Stimulated activated CD4-positive, alpha-beta T cell treated with anti-CD3 and anti-CD28 coated beads, Interleukin-2, amount 100 ng/mL, for 24 hours (primary cell): ENCODE data around the gene ARMH4.

Experiments used
- DNase-seq, 2 donors: peaks; one replicate each; pipeline ENCODE4 v3.0.0-alpha.2; 2020

ARMH4 gene

DNA sequence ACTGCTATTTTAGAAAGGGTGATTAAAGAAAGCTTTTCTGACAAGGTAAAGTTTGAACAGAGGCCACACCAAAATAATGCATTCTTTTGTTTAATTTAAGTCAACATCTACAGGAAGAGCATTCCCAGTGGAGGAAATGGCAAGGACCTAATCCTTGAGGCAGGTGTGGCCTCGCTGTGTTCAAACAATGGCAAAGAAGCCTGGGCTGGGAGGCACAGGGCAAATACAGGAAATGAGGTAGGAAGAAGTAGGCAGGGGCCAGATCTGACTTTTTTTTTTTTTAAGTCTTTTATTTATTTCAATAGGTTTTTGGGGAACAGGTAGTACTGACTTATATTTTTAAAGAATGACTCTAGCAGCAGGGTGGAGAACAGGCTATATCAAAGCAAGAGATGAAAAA, 53.5 kb downstream of the ARMH4 start:
- DNase-seq = no peak

DNA sequence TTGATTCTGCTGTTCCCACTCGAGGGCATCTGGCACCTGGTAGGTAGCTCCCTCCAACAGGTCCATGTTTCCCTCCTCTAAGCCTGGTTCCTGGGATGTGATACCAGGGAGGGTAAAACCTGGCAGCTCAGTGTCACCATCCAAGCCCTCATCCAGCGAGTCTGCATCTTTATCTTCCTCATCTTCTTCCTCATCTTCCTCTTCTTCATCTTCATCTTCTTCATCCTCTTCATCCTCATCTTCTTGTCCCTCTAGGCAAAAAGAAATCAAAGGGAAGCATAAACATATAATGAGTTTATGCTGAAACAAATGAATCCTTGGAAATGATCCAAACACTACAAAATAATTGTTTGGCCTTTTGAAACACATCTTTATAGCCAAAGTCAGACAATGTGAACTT, 55.3 kb downstream of the ARMH4 start:
- DNase-seq = no peak

DNA sequence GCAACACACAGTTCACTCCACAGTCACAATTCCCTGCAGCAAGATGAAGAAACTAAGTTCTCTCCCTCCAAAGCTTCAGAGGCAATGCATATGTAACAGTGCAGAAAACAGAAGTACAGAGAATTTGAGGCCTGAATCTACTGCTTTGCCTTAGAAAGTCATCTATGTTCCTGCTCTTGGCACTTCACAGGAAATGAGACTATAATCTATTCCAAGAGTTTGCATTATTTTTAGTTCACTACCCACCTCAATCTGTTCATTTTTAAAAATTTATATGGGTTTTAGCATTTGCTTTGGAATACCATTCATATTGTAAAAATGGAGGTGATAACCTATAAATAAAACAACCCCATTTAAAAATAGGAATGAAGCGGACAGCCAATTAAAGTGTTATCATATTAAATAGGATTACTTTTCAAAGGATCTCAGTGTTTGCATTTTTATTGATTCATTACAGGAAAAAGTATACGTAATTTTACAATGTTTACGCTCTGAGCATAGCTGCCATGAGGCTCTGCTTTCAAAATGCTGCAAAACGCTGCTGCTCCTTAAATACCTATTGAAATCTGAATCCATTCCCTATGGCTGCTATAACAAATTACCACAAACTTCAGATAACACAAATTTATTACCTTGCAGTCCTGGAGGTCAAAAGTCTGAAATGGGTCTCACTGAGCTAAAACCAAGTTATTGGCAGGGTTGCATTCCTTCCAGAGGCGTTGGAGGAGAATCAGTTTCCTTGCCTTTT, 60.0 kb downstream of the ARMH4 start:
- DNase-seq = no peak

DNA sequence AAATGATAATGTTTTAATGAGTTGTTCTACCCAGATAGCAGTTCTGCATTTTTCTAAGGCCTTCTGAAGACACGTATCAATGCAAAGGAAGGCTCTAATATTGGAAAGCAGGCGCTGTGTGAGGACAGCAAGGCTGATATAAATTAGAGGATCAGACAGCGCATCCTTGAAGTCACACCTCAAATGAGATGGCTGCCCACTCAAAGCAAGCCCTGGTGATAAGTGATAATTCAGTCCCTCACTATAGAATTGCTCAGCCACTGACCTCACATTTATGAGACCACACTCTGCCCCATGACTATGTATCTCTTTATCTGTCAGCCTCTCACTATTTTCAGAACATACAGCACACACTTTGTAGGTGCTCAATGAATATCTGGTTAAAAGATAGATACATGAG, 62.4 kb downstream of the ARMH4 start:
- no peak for DNase-seq

DNA sequence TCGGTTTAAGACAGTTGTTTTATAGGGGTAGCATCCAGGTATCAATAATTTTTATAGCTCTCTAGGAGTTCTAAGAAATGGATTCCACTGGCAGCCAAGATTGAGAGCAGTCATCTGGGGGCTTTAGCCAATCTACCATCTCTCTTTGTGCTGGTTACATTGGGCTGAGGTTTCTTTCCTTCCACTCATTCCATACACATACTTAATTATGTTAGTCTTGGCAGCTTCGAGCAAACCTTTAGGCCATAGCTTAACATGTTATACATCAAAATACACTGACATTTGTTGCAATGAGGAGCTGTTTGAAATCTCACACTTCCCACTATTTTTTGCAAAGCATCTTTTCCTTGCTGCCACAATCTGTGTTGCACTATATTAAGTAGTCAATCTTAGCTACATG, 63.1 kb downstream of the ARMH4 start:
- no peak for DNase-seq

DNA sequence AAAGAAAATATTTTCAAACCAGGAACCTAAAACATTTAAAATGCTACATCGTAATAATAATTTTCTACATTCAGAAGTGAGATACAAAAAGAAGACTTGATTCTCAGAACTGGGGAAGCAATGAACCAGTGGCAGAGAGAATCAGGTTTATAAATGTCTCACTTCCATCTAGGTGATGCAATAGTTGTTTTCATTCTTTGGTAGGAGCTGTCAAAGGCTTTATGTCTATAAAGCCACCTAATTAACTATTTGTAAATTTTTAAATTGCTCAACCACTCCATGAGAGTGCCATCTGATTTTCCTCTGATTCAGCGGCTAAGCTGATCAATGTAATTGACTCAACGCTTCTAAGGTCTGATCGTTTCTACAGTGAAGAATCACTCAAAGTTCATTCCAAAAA, 66.1 kb downstream of the ARMH4 start:
- no peak for DNase-seq

DNA sequence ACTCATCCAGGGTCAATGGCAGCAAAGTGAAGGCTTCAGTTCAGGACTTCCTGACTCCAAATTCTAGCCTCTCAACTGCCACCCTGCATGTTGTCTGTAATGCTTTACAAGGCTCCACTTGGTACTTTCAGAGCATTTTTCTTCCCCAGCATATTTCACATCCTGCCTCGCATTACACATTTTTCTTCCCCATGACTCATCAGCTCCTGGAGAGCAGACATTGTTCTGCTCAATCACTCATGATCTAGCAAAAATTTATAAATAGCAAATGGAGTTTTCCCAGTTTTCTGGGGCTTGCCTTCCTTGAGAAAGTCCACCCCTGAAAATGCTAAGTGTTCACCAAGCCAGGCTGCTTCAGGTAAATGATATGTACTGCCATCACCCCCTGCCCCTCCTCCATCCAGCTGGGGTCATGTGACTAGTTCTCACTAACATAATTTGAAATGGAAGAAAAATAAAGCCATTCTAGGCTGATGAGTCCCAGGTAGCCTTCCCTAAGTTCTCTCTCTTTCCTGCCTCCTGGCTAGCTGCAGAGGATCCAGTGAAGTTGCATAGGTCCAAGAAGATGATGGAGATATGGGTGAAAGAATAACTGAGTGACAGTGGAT, 69.4 kb downstream of the ARMH4 start:
- DNase-seq = no peak

DNA sequence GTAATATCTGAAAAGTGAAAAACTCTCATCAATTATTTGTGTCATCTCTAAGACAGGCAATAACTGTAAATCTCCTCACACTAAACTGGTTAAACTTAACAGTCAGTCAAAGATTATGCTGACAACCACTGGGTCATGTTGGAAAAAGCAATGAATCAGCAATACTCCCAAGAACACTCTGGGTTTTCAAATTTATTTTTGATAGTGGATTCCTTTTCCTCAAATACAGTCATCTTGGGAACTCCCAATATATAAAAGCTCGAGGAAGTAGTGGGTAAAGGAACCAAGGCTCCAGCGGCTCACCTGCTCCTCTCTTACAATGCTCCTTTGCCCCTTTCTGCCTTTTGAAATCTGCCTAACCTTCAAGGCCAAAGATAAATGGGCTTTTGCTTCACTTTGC, 70.0 kb downstream of the ARMH4 start:
- DNase-seq = no peak

DNA sequence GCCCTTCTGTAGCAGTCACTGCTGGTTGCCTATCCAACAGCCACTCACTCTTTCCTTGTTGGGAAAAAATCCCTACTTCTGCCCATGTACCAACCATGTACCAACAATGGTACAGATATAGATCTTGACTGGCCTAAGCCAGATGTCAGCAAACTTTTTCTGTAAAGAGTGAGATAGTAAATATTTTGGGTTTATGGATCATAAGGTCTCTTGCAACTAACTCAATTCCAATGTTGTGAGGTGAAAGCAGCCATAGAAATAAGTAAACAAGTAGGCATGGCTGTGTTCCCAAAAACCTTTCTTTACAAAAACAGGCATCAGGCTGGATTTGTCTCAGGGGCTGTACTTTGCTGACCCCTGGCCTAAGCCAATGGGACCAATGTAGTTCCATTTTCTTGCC, 73.5 kb downstream of the ARMH4 start:
- DNase-seq = no peak

DNA sequence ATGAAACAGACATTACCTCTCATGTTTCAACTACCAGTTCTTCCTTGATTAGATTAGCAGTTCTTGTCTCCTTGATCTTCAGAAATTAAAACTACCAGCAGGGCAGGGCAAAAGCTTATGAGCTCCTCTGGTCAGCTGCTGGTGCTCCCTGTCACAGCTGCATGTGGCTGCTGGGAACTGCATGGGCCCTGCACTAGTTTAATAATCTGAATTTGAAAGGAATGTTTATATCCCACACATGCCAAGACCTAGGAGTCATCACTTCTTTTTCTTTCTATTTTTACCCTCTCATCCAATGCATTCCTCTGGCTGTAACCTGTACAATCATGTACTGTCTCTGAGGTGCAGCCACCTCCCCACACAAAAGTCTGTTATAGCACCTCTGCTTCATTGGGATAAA, 73.9 kb downstream of the ARMH4 start:
- no peak for DNase-seq

DNA sequence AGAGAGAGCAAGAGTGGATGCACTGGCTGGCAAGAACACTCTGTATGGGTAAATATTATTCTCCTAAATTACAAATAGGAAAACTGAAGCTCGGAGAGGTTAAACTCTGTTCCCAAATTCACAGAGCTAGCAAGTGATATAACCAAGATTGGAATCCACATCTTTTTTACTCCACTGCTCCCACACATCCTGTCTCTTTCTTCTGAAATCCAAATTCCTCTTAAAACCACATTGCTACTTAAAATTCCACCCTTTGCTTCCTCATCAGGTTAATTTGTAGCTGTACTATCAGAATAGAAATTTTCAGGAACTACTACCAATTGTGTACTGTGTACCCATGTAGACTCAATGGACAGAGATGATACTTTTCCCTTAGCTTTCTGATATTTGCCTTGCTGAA, 74.4 kb downstream of the ARMH4 start:
- DNase-seq = no peak

DNA sequence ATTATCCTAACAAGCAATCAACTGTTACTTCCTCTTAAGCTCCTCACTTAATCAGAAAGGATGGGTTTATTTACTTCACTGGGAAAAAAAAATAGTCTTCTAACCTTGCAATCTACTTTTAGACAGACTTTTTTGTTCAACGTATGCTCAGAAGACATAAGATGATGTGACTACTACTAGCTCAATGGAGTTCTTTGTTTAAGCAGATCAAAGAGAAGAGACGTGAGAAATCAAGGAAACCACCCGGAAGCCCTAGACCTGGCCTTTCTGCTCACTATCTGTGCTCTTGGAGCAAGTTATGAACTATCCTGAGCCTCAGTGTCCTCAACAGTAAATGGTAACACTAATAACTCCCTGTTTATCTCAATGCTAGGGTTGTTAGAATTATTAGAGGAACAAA, 78.5 kb downstream of the ARMH4 start:
- no peak for DNase-seq

DNA sequence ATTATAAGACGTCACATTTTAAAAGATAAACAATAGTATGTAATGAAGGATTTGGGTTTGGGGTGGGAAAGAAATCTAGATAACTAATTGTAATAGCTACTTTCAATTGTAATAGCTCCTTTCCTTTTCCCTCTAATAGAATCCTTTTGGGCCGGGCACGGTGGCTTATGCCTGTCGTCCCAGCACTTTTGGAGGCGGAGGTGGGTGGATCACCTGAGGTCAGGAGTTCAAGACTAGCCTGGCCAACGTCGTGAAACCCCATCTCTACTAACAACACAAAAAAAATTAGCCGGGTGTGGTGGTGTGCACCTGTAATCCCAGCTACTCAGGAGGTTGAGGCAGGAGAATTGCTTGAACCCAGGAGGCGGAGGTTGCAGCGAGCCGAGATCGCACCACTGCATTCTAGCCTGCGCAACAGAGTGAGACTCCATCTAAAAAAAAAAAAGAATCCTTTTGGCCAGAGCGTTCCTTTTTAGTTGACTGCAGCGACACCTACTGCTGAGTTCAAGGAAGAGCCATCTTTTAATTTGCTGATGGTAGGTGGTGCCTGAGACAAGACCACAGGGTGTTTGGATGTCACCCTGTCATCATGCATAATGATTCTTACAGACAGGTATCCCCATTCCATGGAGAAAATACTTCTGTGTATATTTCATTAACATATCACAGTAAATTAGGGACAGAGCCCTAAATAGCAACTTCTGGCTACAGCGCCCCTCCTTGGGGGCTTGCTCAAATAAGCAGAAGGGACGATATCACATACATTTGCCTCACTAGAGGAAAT, 79.5 kb downstream of the ARMH4 start:
- peak; percentile 36 to 42 for DNase-seq

DNA sequence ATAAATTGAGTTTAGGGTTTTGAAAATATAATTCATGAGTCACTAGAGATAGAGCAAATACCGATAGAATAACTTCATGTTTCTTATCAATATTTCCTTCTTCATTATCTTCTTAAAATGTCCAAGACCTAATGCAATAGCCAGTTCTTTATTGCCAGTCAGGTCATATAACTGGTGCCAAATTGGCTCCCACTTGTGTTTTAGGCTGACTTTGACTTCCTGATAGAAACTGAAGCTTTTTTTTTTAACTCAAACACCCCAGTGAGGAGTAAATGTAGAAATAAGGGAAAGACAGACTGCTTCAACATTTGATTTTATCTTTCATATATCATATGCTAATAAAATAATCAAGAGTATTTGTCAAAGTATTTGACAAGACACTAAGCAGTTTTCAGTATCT, 80.7 kb downstream of the ARMH4 start:
- DNase-seq = no peak

DNA sequence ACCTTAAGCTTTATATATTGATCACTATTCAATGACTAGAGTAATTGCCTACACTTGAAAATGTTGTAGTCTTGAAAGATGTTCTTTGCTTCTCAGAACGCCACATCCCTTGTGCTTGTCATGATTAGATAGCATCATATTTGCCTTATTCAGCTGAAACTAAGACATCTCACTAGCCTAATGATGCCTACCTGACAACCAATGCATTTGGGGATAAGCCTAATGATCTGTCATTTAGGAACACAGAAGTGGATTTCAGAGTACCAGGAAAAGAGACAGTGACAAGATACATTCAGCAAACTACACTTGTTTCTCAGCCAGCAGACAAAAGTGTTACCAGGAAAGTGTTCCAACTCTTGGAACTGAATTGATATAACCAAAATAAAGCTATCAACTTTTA, 83.7 kb downstream of the ARMH4 start:
- no peak for DNase-seq

DNA sequence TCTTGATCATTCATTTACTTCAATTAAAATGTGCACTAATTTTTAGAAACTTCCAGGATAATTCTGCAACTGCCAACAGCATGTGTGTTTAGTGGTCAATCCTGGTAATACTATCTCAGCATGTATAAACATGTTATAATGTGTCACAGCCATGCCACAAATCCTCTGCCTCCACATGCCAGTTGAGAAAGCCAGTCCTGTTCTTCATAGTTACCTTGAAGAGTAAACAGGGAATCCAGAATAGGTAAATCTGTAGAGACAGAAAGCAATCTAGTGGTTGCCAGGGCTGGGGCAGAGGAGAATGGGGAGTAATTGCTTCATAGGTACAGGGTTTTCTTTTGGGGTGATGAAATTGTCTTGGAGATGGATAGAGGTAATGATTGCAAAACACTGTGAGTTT, 85.9 kb downstream of the ARMH4 start:
- DNase-seq = no peak

DNA sequence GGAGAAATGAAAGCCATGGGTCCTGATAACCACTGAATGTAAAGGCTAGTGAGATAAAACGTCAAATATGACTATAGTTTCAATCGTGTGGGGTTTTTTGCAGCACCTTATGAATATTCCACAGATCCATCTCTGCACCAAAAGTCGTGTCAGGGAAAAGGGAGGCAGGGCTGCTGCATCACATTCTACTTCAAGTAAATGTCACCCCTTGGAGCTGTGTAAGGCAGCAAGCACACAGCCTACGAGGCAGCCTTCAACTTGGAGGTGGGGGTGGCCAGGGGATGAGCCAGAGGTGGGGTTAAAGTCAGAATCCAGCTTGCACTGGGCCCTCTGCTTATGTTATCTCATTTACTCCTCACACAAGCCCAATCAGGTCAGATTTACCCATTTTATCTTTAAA, 90.4 kb downstream of the ARMH4 start:
- no peak for DNase-seq

DNA sequence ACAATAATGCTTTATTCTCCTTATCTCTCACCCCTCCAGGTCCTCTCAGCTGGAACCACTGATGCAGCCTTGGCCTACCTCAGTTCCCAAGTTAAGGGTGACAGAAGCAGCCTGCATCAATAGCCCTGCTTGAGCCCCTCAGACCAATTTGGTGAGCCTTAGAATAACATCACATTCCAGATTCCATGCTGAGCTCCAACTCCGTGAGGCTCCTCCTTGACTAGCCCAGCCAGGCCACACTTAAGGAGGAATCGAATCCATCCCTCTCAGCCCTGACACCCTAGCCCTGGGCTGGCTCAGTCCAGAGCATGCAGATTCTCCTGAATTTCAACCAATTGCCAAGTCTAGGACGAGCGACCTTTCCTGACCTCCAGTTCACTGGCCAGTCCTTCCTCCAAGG, 91.1 kb downstream of the ARMH4 start:
- DNase-seq = no peak

DNA sequence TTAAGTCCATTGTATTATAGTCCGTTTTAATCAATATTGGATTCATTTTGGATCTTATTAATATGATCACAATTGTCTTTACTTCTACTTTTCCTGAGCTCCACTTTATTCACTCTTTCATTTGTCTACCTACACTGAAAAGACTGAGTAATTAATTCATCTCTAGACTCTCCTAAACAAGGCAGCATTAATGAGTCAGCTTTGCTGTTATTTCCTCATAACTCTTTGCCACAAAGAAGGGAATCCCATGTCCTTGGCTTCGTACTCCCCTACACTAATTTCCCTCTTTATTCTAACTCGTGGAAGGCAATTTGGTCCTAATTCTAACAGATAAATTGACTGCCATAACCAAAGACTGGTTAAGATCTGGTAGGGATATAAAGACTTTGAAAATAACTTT, 91.9 kb downstream of the ARMH4 start:
- no peak for DNase-seq

DNA sequence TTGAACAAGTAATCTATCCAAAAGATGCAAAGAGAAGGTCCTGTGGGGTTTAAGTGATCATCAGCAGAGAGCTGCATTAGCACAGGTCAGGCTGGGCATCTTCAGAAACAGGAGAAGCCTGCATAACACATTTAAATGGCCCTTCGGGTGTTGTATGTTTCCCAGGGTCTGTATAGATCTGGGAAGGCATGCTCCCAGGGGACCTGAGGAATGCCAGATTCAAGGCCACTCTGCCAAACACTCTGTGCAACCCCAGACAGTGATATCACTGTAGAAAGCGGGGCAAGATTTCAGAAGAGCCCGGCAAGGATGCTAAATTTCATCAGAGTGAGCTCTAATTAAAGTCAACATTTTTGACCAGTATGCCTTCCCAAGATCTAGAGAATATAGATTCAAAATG, 92.9 kb downstream of the ARMH4 start:
- DNase-seq = no peak

DNA sequence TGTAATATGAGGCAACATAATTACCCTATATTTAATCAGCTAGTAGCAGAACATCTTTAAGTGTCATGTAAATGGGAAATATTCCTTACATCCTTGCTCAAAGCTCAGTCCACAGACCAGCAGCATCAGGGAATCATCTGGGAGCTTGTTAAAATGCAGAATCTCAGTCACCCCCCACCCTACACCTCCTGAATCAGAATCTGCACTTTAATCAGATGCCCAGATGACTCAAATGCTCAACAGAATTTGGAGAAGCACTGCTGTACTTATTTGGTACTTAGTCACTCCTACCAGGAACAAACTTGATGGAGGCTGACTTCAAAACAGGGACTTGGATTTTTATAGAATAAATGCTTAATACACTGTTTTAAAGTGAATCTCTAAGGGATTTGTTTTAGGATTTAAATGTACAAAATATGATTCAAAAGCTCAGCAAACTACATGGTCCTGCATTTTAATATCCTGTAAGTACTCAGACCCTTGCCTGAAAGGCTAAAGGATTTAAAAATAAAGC, 96.5 kb downstream of the ARMH4 start:
- no peak for DNase-seq

DNA sequence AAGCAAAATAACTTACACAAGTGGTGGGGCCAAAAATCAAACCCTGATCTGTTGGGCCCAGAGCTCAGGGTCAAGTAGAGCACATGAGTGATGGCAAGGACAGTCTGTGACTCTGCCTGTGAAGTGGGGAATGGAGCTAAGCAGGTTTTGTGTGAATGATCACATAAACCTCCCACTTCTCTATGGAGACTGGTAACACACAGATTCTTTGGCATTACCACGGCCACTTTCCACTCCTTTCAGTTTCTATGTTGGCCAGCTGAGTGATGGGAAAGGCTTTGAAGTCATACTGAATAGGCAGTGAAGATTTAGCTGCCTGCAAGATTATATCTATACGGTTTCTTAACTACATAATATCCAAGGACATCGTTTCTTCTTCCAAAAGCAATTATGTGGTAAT, 97.9 kb downstream of the ARMH4 start:
- no peak for DNase-seq

DNA sequence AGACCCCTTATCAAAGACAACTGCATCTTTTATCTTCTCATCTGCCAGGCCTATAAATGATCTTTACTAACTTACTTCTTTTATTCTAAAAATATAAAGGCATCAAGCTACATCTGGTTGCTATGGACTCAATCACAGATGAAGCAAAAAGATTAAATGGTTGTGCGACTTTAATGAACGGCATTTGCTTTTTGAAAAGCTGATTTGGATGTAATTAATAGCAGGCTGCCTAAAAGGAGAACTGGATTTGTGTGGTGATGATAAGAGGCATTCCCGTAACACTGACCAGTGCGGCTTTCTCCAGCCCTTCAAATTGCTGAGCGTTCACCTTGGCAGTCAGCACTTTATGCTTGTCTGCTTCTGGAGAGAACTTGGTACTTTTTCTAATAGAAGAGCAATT, 103.8 kb downstream of the ARMH4 start:
- no peak for DNase-seq

DNA sequence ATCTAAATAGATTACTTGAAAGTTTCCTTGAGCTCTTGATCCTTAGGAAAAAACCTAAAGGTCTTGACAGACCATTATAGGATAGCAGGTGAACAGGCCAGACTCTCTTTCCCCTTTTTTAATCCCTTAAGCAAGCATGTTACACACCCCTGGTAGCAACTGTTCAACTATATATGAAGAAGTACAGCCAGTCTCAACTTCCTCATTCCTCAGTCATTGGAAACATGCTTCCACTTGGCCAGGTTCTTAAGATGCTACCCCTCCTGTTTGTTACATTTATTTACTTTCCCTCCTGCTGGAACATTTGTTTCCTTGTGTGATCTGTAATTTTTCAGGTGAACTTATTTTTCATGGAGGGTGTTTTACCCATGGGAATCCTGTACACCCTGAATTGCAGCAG, 124.1 kb downstream of the ARMH4 start:
- DNase-seq = no peak
